SK-N-MC (cell line): ENCODE results near the gene COX4I2.

Experiments used
- DNase-seq: peaks from one replicate; pipeline ENCODE4 v3.0.0-alpha.2; 2011; ENCODE audit warnings: low read depth, low spot score
- H3K27ac ChIP-seq: fragments of 200-600 bp; sonication (generic); 2 replicates; pipeline ENCODE4 v1.5.1; 2016; ENCODE audit warnings: mixed run types
- H3K36me3 ChIP-seq: fragments of 200-600 bp; sonication (generic); 2 replicates; pipeline ENCODE4 v1.6.1; 2017; ENCODE audit warnings: antibody characterized with exemption, low read length, mixed read lengths; ENCODE audit not compliant: insufficient read depth
- H3K4me3 ChIP-seq: fragments of 200-600 bp; sonication (generic); 2 replicates; pipeline ENCODE4 v1.5.1; 2016
- H3K9ac ChIP-seq: fragments of 200-600 bp; sonication (generic); 2 replicates; pipeline ENCODE4 v1.8.0; 2017; ENCODE audit warnings: mixed run types, mixed read lengths; ENCODE audit not compliant: insufficient read length
- H3K9me3 ChIP-seq: fragments of 200-600 bp; sonication (generic); 2 replicates; pipeline ENCODE4 v1.6.1; 2017; ENCODE audit warnings: low read depth, mild to moderate bottlenecking, antibody characterized with exemption, low read length, moderate library complexity, mixed read lengths
- EZH2 ChIP-seq: fragments of 200-600 bp; sonication (generic); IDR thresholded peaks from one replicate; pipeline ENCODE4 v1.6.1; 2017; ENCODE audit warnings: antibody characterized with exemption
- FOXP2 ChIP-seq: optimal IDR thresholded peaks from 2 replicates; pipeline ENCODE3; 2011; ENCODE audit warnings: mild to moderate bottlenecking, moderate library complexity; ENCODE audit not compliant: insufficient read depth; ENCODE audit errors: extremely low read length, control extremely low read depth
- POLR2AphosphoS5 ChIP-seq: IDR thresholded peaks from 2 replicates; pipeline ENCODE4 v1.6.1; 2012; ENCODE audit warnings: mild to moderate bottlenecking, low read depth, low read length, borderline replicate concordance

The COX4I2 gene

GRCh38 chr20:31630187-31630790 lies 7.4 kb upstream of the COX4I2 start:
- no peaks in the 10 kb centered on the region for H3K9me3 ChIP-seq
- H3K9ac ChIP-seq, result no peak overlapping the region
- no peak for DNase-seq
- no peak overlapping the region for H3K27ac ChIP-seq
- no peak overlapping the region for H3K4me3 ChIP-seq
- TF ChIP-seq FOXP2 (no peak), POLR2AphosphoS5 (no peak), EZH2 (no peak)
- no peaks in the 10 kb centered on the region for H3K36me3 ChIP-seq

- no peaks in the 10 kb centered on the region for H3K36me3 ChIP-seq
- no peak overlapping the region for H3K9ac ChIP-seq
- no peak overlapping the region for H3K27ac ChIP-seq
- no peaks in the 10 kb centered on the region for H3K9me3 ChIP-seq
- DNase-seq, result no peak
- no peak overlapping the region for H3K4me3 ChIP-seq
- TF ChIP-seq POLR2AphosphoS5, result no peak
- no peak for TF ChIP-seq EZH2
- no peak for TF ChIP-seq FOXP2
These were observed 5.0 kb upstream of the COX4I2 start for GRCh38 chr20:31632548-31633338.

GRCh38 chr20:31633339-31633914 lies 4.3 kb upstream of the COX4I2 start:
- Histone ChIP-seq H3K9me3 (no peaks in the 10 kb centered on the region), H3K27ac (no peak overlapping the region), H3K4me3 (no peak overlapping the region), H3K9ac (no peak overlapping the region), H3K36me3 (no peaks in the 10 kb centered on the region)
- no peak for DNase-seq
- no peak for TF ChIP-seq EZH2
- no peak for TF ChIP-seq FOXP2

GRCh38 chr20:31638317-31638716 lies 605 bp downstream of the COX4I2 start:
- H3K36me3 ChIP-seq, result no peaks in the 10 kb centered on the region
- no peak overlapping the region for H3K4me3 ChIP-seq
- H3K9ac ChIP-seq, result no peak overlapping the region
- DNase-seq, result no peak
- H3K9me3 ChIP-seq, result no peaks in the 10 kb centered on the region
- no peak overlapping the region for H3K27ac ChIP-seq
- TF ChIP-seq FOXP2 (no peak), EZH2 (no peak)

GRCh38 chr20:31638816-31639215 lies 1.1 kb downstream of the COX4I2 start:
- H3K9ac ChIP-seq, result no peak overlapping the region
- TF ChIP-seq EZH2, result no peak
- no peak for TF ChIP-seq FOXP2
- no peak for TF ChIP-seq POLR2AphosphoS5
- DNase-seq, result no peak
- H3K9me3 ChIP-seq, result no peaks in the 10 kb centered on the region
- H3K4me3 ChIP-seq, result no peak overlapping the region
- H3K27ac ChIP-seq, result no peak overlapping the region
- no peaks in the 10 kb centered on the region for H3K36me3 ChIP-seq

- no peak overlapping the region for H3K27ac ChIP-seq
- no peak overlapping the region for H3K4me3 ChIP-seq
- no peak overlapping the region for H3K9ac ChIP-seq
- DNase-seq, result no peak
- no peaks in the 10 kb centered on the region for H3K36me3 ChIP-seq
- no peaks in the 10 kb centered on the region for H3K9me3 ChIP-seq
- TF ChIP-seq EZH2, result no peak
- no peak for TF ChIP-seq POLR2AphosphoS5
- TF ChIP-seq FOXP2, result no peak
These were observed 2.5 kb downstream of the COX4I2 start for GRCh38 chr20:31640259-31640658.

- no peak for TF ChIP-seq FOXP2
- TF ChIP-seq EZH2, result no peak
- no peak for TF ChIP-seq POLR2AphosphoS5
- Histone ChIP-seq H3K9ac (no peak overlapping the region), H3K36me3 (no peaks in the 10 kb centered on the region), H3K9me3 (no peaks in the 10 kb centered on the region), H3K27ac (no peak overlapping the region), H3K4me3 (no peak overlapping the region)
- no peak for DNase-seq
These were observed 3.7 kb downstream of the COX4I2 start for GRCh38 chr20:31641391-31641790.

- H3K4me3 ChIP-seq, result no peak overlapping the region
- no peaks in the 10 kb centered on the region for H3K9me3 ChIP-seq
These were observed 5.1 kb downstream of the COX4I2 start for GRCh38 chr20:31642837-31643236.

GRCh38 chr20:31643522-31643921 lies 5.8 kb downstream of the COX4I2 start:
- Histone ChIP-seq H3K4me3 (no peak overlapping the region), H3K9me3 (no peaks in the 10 kb centered on the region), H3K27ac (no peak overlapping the region), H3K36me3 (no peaks in the 10 kb centered on the region), H3K9ac (no peak overlapping the region)
- DNase-seq, result no peak
- no peak for TF ChIP-seq POLR2AphosphoS5
- no peak for TF ChIP-seq EZH2
- no peak for TF ChIP-seq FOXP2

More at GRCh38 chr20:31642837-31643236, 5.1 kb downstream of the COX4I2 start:
- no peak for DNase-seq
- Histone ChIP-seq H3K27ac (no peak overlapping the region), H3K9ac (no peak overlapping the region), H3K36me3 (no peaks in the 10 kb centered on the region)
- TF ChIP-seq EZH2 (no peak), POLR2AphosphoS5 (no peak), FOXP2 (no peak)
